Smooth muscle cell (in vitro differentiated cells): ENCODE measurements around the gene TJAP1. TPM values are rescaled to one million over a fixed set of nuclear protein-coding genes. Genes with fewer than 3 reads are reported as not detected.
"Not testable (repeated sequence)": the region's sequence is repeated elsewhere in the genome, so short reads cannot be mapped to it uniquely, and the experiment has no call there.

Experiments
- DNase-seq: peaks from one replicate; lab custom pipeline; 2025; ENCODE audit not compliant: unreplicated experiment; lab: John Stamatoyannopoulos, UW
- H2AFZ ChIP-seq: fragments of 200-600 bp; sonication (generic); 2 replicates; pipeline ENCODE4 v1.6.0; 2016; ENCODE audit warnings: antibody characterized with exemption, low read depth, mild to moderate bottlenecking
- H3F3A ChIP-seq: fragments of 200-600 bp; sonication (generic); 2 replicates; pipeline ENCODE4 v1.6.0; 2017; ENCODE audit warnings: antibody characterized with exemption, low read depth
- H3K27ac ChIP-seq: fragments of 200-600 bp; sonication (generic); 2 replicates; pipeline ENCODE4 v1.5.1; 2016; ENCODE audit warnings: low read depth, mild to moderate bottlenecking
- H3K27me3 ChIP-seq: fragments of 200-600 bp; sonication (generic); 2 replicates; pipeline ENCODE4 v1.6.1; 2016; ENCODE audit warnings: low read depth, mild to moderate bottlenecking
- H3K36me3 ChIP-seq: fragments of 200-600 bp; sonication (generic); 2 replicates; pipeline ENCODE4 v1.5.1; 2016; ENCODE audit warnings: low read depth
- H3K4me1 ChIP-seq: fragments of 200-600 bp; sonication (generic); 2 replicates; pipeline ENCODE4 v1.5.1; 2016; ENCODE audit warnings: low read depth
- H3K4me2 ChIP-seq: fragments of 200-600 bp; sonication (generic); 2 replicates; pipeline ENCODE4 v1.6.0; 2016; ENCODE audit warnings: mild to moderate bottlenecking
- H3K4me3 ChIP-seq: fragments of 200-600 bp; sonication (generic); 2 replicates; pipeline ENCODE4 v1.5.1; 2016; ENCODE audit warnings: mild to moderate bottlenecking
- H3K79me2 ChIP-seq: fragments of 200-600 bp; sonication (generic); 2 replicates; pipeline ENCODE4 v1.6.0; 2016; ENCODE audit warnings: low read depth, mild to moderate bottlenecking
- H3K9ac ChIP-seq: fragments of 200-600 bp; sonication (generic); 2 replicates; pipeline ENCODE4 v1.6.0; 2016; ENCODE audit warnings: low read depth
- H3K9me3 ChIP-seq: fragments of 200-600 bp; sonication (generic); replicated peaks from 2 replicates; pipeline ENCODE4 v1.5.1; 2016; ENCODE audit warnings: low read depth
- H4K20me1 ChIP-seq: fragments of 200-600 bp; sonication (generic); 2 replicates; pipeline ENCODE4 v1.6.0; 2016; ENCODE audit warnings: low read depth
- CTCF ChIP-seq: fragments of 200-600 bp; sonication (generic); IDR thresholded peaks from 2 replicates; pipeline ENCODE4 v1.5.1; 2017; ENCODE audit warnings: borderline replicate concordance, mild to moderate bottlenecking, antibody characterized with exemption; ENCODE audit not compliant: insufficient read depth, poor library complexity, severe bottlenecking
- WGBS: methylation state at CpG from one replicate; pipeline ENCODE4 v1.1.7; 2016; ENCODE audit warnings: low lambda C conversion rate; 5-methylcytosine and 5-hydroxymethylcytosine counted together
- polyA plus RNA-seq: library from polyadenylated mRNA; unstranded; fragments of >200 nt; fragmentation: Nextera tagmentation; extraction: Ambion mirVana; gene quantifications from 2 replicates; pipeline ENCODE4 v1.2.1, GENCODE V29; 2016
- total RNA-seq: library from RNA; depleted of rRNA; stranded (reverse); fragments of >200 nt; gene quantifications from 2 replicates; pipeline ENCODE4 v1.2.3, GENCODE V29; 2014

Gene TJAP1
- total and polyA plus RNA-seq, 2 experiments from 2014 or later: 9.3 to 13.5 TPM

- Histone ChIP-seq H3K4me2 (peak overlapping the region; percentile 96), H3F3A (peaks cover 3% of the 10 kb centered on the region), H3K9ac (no peak overlapping the region), H3K79me2 (no peaks in the 10 kb centered on the region), H3K9me3 (no peaks in the 10 kb centered on the region), H4K20me1 (no peaks in the 10 kb centered on the region), H3K4me3 (peak overlapping the region; percentile 69), H3K4me1 (peaks cover 4% of the 10 kb centered on the region), H3K27ac (no peak overlapping the region), H3K36me3 (no peaks in the 10 kb centered on the region), H3K27me3 (peaks cover 4% of the 10 kb centered on the region), H2AFZ (peak overlapping the region; percentile 74)
- no peak for TF ChIP-seq CTCF
- WGBS: under 1% methylated on average over 43 of the region's 97 CpGs
- peak; percentile 46 for DNase-seq
Measured at GRCh38 chr6:43454696-43455530, 22.5 kb upstream of the TJAP1 start.

- no peak within 1 kb of the TSS for H3K9ac ChIP-seq
- no peak for DNase-seq
Measured at GRCh38 chr6:43455531-43456428, 21.6 kb upstream of the TJAP1 start, which contains the start of gene DLK2. DLK2 (minus strand) TSS chr6:43455548; CDS start chr6:43454825, 723 bp downstream.

GRCh38 chr6:43457643-43458042, 19.7 kb upstream of the TJAP1 start:
- Histone ChIP-seq H3K9me3 (no peaks in the 10 kb centered on the region), H3K4me3 (no peak overlapping the region), H3K27ac (no peak overlapping the region), H3K9ac (no peak overlapping the region), H3K27me3 (peaks cover 9% of the 10 kb centered on the region), H3K36me3 (no peaks in the 10 kb centered on the region), H3K4me2 (peak overlapping the region; percentile 47), H3F3A (peaks cover 3% of the 10 kb centered on the region), H3K79me2 (no peaks in the 10 kb centered on the region), H3K4me1 (peaks cover 4% of the 10 kb centered on the region), H4K20me1 (no peaks in the 10 kb centered on the region), H2AFZ (no peak overlapping the region)
- TF ChIP-seq CTCF: no peak
- 55% methylated on average over 9 of the region's 9 CpGs for WGBS
- DNase-seq: no peak

More at GRCh38 chr6:43455531-43456428, 21.6 kb upstream of the TJAP1 start, which contains the start of gene DLK2:
- Histone ChIP-seq H3F3A (peaks cover 3% of the 10 kb centered on the region), H3K36me3 (no peaks in the 10 kb centered on the region), H3K4me1 (peaks cover 4% of the 10 kb centered on the region), H3K9me3 (no peaks in the 10 kb centered on the region), H3K27ac (no peak within 1 kb of the TSS), H3K4me2 (peak within 1 kb of the TSS; percentile 96), H4K20me1 (no peaks in the 10 kb centered on the region), H3K79me2 (no peaks in the 10 kb centered on the region), H3K27me3 (peaks cover 4% of the 10 kb centered on the region), H2AFZ (peak within 1 kb of the TSS; percentile 74), H3K4me3 (peak within 1 kb of the TSS; percentile 69)
- WGBS: 2% methylated on average over 37 of the region's 55 CpGs
- no peak for TF ChIP-seq CTCF

- WGBS: 96% methylated on average over 15 of the region's 15 CpGs
Measured at GRCh38 chr6:43458154-43458553, 19.2 kb upstream of the TJAP1 start.

More at GRCh38 chr6:43458154-43458553, 19.2 kb upstream of the TJAP1 start:
- H3K4me3 ChIP-seq, H3K27me3 ChIP-seq, H3K4me2 ChIP-seq, H3K27ac ChIP-seq, H3K9ac ChIP-seq, DNase-seq, H3K36me3 ChIP-seq, H2AFZ ChIP-seq, H3K4me1 ChIP-seq, H3F3A ChIP-seq, H3K9me3 ChIP-seq, H3K79me2 ChIP-seq, H4K20me1 ChIP-seq: not testable (repeated sequence)
